22Rv1 (cell line): ENCODE data around the gene MRPL12.

ENCODE experiments used
- ZFX ChIP-seq: fragments of 450-650 bp; IDR thresholded peaks from 2 replicates; pipeline ENCODE4 v1.6.1; 2017; ENCODE audit warnings: antibody characterized with exemption, borderline replicate concordance
- TF ChIP-seq, protein P1 (sequence below): fragments of 450-650 bp; IDR thresholded peaks from 2 replicates; pipeline ENCODE4 v1.5.1; 2017; ENCODE audit warnings: mild to moderate bottlenecking

- TF ChIP-seq, protein P1, sequence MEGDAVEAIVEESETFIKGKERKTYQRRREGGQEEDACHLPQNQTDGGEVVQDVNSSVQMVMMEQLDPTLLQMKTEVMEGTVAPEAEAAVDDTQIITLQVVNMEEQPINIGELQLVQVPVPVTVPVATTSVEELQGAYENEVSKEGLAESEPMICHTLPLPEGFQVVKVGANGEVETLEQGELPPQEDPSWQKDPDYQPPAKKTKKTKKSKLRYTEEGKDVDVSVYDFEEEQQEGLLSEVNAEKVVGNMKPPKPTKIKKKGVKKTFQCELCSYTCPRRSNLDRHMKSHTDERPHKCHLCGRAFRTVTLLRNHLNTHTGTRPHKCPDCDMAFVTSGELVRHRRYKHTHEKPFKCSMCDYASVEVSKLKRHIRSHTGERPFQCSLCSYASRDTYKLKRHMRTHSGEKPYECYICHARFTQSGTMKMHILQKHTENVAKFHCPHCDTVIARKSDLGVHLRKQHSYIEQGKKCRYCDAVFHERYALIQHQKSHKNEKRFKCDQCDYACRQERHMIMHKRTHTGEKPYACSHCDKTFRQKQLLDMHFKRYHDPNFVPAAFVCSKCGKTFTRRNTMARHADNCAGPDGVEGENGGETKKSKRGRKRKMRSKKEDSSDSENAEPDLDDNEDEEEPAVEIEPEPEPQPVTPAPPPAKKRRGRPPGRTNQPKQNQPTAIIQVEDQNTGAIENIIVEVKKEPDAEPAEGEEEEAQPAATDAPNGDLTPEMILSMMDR = no peak
- no peak for TF ChIP-seq ZFX
Measured at GRCh38 chr17:81723651-81724209, 20.6 kb downstream of the MRPL12 start.
